NCI-H2107 treated with DMSO at 0.1 percent for 48 hours (cell line): ENCODE results near the gene CCDC85C.
"Not testable (repeated sequence)": the region's sequence is repeated elsewhere in the genome, so short reads cannot be mapped to it uniquely, and the experiment has no call there.

Experiments used
- DNase-seq: peaks from one replicate; lab custom pipeline; 2025; ENCODE audit not compliant: unreplicated experiment; lab: John Stamatoyannopoulos, UW

Gene CCDC85C

DNA sequence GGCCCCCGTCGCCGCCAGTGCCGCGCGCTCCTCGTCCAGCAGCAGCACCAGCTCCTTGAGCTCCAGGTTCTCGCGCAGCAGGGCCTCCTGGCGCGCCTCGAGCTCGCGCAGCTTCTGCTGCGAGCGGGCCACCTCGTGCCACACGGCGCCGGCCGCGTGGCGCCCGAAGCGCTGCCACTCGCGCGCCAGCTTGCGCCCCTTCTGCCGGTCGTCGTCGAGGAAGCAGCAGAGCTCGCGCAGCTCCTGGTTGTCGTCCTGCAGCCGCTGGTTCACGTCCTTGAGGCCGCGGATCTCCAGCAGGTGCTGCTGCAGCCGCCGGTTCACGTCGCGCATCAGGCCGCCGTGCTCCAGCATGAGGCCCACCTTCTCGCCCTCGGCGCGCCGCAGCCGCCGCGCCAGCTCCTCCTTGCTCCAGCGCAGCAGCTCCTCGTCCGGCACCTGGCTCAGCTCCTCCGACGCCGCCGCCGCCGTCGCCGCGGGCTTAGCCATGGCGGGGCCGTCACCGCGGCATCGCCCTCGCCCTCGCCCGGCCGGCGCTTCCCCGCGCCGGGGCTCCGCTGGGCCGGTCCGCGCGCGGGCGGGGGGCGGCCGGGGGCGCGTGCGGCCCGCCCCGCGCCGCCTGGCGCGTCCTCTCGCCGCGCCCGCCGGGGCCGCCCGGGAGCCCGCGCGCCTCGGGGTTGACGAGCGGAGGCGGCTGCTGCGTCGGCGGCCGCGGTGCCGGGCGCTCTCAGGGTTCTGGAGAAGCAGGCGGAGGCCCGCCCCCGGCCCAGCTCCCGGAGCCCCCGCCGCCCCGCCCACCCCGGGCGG, at the start of gene CCDC85C:
CCDC85C (minus strand) TSS at position 737 of the 807 bp plus-strand sequence; CDS start at position 489, 248 bp downstream.
- DNase-seq, result no peak

DNA sequence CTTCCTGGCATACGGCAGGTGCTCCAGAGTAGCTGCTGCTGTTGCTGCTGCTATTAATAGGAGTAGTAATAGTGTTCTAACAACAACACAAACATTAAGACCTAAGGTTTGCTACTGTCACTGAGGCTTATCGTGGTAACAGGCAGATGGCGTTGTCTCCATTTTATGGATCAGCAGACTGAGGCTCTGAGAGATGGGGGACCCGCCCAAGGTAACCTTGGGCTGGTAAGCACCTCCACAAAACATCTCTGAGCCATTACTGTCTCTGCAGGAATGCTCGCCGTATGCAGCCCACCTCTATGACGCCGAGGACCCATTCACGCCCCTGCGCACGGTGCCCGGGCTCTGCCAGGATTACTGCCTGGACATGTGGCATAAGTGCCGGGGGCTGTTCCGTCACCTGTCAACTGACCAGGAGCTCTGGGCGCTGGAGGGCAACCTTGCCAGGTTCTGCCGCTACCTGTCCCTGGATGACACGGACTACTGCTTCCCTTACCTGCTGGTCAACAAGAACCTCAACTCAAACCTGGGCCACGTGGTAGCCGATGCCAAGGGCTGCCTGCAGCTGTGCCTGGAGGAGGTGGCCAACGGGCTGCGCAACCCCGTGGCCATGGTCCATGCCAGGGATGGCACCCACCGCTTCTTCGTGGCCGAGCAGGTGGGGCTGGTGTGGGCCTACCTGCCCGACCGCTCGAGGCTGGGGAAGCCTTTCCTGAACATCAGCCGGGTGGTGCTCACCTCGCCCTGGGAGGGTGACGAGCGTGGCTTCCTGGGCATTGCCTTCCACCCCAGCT, 48.1 kb upstream of the CCDC85C start:
- no peak for DNase-seq

DNA sequence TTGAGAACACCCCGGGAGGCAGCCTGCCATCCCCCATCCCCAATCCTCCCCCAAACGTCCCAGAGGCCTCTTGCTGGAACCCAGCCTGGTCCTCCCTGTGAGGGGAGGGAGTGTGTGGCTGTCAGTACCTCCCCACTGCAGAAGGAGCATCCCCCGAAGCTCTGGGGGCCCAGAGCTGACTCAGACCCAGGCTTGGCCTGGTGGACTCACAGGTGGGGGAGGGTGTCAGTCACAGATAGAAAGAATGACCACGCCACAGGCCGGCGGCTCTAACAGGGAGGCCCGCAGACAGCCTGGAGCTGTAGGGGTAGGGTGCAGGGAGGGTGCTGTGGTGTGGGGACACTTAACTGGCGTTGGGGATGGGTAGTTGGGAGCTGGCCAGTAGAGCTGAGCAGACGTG, 46.2 kb upstream of the CCDC85C start:
- DNase-seq, result no peak

DNA sequence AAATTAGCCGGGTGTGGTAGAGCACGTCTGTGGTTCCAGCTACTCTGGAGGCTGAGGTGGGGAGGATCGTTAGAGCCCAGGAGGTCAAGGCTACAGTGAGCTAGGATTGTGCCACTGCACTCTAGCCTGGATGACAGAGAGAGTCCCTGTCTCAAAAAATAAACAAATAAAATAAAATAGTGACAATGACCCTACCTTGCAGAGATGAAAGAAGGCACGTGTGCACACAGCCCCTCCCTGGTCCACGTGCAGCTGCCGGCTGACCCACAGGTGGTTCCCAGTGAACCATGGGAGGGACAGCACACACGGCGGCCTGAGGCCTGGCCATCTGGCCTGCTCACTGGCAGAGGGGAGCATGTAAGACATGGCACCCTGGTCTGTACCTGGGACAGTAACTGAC, 45.6 kb upstream of the CCDC85C start:
- no peak for DNase-seq

DNA sequence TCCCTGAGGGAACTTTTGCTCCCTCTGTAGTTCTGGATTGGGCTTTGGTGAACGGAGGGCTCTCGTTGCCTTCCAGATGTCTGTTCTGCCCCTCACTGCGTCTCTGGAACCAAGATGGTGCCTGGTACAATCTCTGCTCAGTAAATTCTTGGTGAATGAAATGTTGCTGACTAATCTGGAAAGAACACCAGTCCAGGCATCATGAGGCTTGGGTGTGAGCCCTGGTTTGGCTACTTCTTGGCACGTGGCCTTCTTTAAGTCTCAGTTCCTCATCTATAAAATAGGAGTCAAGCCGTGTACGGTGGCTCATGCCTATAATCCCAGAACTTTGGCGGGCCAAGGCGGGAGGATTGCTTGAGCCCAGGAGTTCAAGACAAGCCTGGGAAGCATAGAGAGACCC, 45.2 kb upstream of the CCDC85C start:
- DNase-seq, result no peak

DNA sequence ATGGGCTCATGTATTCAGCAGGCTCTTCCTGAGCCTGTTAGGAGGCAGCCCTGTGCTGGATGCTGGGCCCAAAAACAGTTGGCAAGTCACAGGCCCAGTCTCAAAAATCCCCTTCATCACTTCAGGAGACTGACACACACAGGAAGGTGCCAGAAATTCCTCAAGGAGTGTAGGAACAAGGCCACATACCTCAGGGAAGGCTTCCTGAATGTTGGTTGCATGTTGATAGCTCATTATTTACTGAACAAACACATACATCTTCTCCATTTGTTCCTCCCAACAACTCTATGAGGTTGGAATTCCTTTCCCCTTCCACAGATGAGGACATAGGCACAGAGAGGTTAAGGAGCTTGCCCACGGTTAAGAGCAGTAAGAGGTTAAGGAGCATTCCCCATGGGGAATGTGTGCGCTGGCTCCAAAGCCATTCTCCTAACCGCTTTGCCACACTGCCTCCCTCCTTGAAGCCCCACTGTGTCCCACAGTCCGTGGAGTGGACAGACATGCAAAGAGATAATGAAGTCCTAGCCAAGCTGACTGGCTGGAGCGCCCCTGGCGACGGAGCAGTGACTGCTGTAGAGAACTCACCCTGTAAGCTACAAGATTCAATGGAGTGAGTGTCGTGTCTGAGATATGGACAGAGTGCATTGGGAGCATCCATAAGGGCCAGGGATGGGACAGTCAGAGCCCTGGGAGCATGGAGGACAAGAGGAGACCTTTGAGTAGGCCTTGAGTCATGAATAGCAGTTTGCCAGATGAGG, 44.2 kb upstream of the CCDC85C start:
- no peak for DNase-seq

DNA sequence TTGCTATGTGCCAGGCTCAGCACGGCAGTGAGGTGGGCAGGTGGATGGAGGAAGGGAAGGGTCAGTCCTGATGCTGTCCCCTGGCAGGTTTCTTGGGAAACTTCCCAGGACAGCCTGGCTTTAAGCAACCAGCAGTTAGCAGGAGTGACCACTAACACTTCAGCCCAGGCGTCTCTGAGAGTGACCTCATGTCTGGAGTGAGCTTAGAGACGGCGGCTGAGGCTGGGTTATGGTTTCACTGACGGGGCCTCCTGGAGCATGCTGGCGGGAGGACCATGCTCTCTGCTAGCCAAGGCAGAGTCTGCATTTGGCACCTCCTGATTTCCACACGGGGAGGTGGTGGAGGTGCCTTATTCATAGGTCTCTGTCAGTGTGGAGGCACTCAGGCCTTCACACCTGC, 43.4 kb upstream of the CCDC85C start:
- no peak for DNase-seq

DNA sequence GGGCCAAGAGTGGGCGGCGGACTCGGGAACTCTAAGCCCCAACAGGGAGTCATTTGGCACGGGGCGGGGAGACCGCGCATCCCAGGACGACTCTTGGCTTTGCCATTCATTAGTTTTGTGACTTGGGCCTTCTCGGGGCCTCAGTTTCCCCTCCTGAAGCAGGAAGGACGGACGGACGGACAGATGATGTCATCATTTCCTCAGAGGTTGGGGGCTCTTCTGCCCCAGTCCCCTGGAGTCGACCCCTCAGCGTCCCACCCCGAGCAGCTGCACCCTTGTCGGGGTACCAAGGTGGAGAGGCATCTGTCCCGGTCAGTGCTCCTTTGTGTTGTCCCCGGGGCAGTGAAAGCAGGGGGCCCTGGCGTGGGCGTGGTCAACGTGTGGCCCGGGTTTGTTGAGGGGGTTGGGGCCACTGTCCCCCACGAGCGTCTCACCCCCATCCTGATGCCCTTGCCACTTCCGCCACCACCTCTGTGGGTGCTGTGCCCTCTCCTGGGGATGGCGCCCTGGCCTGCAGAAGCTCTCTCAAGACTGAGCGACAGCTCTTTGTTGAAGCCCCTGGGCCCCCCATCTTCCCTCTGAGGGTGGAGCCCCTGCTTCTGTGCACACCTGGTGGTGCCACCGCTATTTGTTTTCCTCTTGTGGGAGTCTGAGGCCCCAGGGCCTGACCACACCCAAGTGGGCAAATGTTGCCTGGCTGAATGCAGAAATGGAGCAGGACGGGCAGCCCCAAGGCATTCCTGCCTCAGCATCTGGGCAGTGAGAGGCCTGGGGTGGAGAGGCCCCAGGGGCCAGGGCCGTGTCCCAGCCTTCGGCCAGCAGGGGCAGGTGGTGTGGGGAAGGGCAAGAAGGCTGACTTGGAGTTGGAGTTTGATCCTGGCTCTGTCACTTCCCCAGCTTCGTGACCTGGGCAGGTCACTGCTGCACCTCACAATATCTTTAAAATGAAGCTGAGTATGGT, 41.8 kb upstream of the CCDC85C start:
- DNase-seq, result no peak

DNA sequence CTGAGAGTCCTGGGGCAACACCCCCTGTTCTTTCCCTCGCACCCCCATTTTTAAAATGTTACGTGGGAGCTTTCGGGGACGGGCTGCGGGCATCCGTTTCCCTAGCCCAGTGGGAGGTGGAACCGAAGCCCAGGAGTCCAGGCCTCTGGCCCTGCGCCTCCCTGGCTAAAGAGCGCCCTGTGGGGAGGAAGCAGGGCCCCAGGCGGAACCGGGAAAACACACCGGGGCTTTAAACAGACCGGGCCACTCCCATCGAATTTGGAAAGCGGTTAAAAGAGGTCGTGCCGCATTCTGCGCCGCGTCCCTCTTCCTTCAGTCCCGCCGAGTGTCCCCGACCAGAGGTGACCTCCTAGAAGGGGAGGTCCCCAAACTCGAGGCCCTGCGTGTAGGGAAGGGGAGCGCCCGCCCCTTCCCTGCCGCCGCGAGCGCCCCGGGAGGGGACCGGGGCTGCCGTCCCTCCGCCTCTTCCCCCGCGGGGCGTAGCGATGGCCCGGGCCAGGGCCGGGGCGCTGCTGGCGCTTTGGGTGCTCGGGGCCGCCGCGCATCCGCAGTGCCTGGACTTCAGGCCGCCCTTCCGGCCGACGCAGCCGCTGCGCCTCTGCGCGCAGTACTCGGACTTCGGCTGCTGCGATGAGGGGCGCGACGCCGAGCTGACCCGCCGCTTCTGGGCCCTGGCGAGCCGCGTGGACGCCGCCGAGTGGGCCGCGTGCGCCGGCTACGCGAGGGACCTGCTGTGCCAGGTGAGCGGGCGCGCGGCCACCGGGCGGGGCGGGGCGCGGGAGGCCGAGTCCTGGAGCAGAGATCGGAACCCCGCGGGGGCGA, 40.9 kb upstream of the CCDC85C start, which contains the start of gene HHIPL1:
HHIPL1 (plus strand) TSS at position 407 of the 822 bp plus-strand sequence; CDS start at position 486, 79 bp downstream.
- no peak for DNase-seq

DNA sequence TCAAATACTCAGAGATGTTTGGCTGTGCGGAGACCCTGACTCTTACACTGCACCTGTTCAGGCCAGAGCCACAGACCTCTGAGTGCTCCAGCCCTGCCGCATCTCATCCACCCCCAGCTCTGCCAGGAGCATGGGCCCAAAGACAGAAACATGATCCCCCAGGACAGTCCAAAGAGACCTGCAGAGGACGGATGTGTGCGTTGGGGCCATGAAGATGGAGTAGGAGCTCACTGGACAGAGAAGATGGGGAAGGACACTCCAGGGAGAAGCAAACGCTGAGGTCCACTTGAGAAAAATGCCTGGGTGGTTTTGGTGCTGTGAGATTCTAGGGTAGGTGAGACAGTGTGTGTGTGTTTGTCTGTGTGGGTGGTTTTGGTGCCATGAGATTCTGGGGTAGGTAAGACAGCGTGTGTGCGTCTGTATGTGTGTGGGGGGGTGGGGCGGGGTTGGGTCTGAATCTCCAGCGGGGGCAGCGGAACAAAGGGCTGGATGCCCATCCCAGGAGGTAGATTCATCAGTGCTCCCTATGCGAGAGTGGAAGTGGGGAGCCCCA, 40.1 kb upstream of the CCDC85C start:
- DNase-seq, result no peak

DNA sequence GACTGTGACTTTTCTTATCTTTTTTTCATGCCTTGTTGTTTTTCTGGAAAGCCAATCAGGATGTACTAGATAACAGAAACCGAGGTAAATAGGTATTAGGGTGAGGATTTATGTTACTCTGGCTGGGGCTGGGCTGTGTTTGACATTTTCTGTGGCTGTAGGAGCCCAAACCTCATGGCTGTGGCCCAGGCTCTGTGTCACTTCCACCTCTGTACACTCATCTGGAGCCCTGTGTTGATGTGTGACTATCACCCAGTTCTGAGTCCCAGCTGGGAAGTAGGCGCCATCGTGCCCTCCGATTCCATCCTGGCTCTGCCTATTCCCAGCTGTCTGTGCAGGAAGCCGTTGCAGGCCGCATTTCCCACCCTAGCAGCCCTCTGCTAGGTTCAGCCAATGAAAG, 39.3 kb upstream of the CCDC85C start:
- DNase-seq, result no peak

DNA sequence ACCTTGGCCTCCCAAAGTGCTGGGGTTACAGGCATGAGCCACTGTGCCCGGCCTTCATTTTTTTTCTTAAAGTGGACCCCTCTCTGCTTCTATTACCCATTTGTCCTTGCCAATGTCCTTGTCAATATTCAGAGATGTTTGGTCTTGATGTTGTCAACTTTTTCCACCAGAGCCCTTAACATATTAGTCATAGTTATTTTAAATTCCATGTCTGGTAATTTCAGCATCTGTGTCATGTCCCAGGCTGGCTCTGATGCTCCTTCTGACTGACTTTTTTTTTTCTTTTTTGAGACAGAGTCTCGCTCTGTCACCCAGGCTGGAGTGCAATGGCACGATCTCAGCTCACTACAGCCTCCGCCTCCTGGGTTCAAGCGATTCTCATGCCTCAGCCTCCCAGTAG, 38.8 kb upstream of the CCDC85C start:
- not testable (repeated sequence) for DNase-seq

DNA sequence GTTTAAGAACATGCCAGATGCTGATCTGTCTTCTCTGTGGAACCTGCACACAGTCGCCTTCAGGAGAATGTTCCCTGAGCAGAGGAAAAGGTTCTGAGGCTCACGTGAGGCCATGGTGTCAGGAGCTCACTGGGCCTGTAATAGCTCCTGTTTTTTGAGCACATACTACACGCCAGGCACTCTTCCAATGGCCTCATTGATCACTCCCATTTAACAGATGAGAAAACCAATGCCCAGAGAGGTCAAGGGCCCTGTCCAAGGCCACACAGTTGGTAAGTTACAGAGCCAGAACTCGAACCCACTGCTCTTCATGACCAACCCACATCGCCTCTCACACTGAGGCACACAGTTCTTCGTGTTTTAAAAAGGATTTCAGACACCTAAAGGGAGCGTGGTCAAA, 33.6 kb upstream of the CCDC85C start:
- no peak for DNase-seq

DNA sequence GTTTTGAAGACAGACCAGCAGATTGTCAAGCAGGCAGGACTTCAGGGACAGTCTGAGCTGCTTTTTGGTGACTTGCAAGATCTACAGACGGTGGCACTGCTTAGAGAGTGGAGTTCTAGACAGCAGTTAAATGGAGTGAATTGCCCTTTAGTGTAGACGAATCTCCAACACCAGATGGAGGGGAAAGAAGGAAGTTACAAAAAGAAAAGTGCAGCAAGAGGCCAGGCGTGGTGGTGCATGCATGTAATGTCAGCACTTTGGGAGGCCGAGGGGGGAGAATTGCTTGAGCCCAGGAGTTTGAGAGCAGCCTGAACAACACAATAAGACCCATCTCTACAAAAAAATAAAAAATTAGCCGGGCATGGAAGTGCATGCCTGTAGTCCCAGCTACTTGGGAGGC, 32.5 kb upstream of the CCDC85C start:
- DNase-seq, result no peak

DNA sequence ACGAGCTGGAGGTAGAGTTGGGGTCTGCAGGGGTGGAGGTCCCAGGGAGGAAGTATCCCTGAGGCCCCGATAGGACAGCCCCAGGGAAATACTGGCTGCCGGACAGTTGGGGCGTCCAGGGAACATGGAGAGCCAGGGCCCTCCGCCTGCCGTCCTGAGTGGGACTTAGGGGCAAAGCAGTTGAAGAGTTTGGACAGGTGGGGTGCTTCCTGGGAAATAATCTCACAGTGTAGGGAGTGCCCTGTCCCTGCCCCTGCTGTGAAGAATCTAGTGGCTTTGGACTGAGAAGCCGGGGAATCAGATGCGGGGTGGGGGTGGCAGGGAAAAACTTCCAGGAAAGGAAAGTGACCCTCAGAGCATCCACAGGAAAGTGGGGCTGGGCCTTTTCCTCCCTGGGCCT, 31.1 kb upstream of the CCDC85C start:
- DNase-seq, result no peak

DNA sequence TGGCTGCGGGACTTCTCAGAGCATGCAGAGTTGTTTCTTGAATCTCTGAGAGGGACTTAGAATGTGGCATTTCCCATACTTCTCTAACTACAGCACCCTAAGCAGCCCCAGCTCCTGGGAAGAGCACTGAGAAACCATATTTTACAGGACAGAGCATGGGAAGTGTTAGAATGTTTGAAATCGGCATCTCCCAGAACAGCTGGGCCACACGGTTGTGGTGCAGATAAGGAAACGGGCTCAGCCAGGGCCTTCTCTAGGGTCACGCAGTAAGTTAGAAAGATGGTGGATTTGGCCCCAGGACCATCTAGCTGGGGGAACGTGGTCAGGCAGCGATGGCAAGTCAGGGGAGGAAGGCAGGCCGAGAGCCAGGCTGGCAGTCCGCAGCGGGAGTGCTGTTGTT, 30.4 kb upstream of the CCDC85C start:
- DNase-seq, result no peak

DNA sequence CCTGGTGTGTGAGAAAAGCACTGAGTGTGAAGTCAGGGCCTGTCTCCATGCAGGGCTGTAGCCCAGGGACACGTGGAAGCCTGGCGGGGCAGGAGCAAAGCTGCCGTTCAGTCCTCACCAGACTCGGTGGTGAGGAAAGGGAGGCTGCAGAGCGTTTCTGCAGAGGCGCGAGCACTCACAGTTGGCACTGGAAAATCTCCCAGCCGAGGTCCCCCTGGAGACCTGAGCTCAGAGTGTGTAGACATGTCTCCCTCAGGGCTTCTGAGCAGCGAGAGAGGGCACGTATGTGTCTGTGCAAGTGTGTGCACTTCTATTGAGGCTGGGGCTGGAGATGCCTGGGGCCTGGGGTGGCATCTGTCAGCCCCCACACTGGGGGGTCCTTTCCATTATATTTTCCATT, 29.9 kb upstream of the CCDC85C start:
- no peak for DNase-seq

DNA sequence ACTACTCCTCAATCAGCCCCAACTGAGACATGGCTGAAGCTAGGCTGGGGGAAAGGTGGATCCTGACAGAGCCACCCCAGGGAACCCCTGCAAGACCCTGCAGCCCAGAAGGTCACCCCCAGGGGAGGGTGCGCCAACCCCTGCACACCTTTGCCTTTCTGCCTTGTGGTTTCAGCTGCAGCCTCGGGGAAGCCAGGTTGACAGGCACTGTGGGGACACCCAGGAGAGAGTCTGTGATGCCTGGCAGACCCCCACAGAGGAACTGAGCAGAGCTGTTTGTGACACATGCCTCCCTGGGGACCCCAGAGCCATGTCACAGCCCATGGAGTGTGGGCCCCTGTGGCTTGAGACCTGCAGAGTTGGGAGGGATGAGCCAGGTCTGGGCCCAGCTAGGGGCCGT, 29.1 kb upstream of the CCDC85C start:
- no peak for DNase-seq

DNA sequence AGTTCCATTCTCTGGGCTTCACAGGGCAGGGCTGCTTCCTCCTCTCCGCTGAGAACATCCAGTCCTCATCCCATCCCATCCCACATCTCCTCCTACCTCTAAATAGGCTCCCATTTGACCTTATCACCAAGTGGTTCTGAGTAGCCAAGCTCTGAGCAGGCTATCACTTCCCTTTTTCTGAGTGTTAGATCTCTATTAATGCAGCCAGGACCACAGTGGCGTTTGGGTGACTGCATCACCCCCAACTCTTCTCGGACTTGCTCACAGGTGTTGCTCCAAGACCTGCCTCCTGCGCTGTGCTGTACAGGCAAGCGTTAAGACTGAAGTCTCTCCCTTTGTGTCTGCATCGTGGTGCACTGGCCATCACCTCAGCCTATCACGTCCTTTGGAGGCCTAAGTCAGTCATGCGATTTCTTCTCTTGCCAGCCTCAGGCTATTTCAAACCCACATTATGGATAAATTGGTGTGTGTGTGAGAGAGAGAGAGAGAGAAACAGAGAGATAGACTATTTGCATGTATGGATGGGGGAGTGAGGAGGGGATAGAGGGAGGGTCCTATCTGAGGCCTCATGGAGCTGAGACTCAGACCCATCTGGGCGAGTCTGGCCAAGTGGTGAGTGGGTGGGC, 28.5 kb upstream of the CCDC85C start:
- no peak for DNase-seq
